Sigmoid colon (tissue), 7 donors: Measurements from ENCODE around the gene SERINC3. TPM values are rescaled to one million over a fixed set of nuclear protein-coding genes. Genes with fewer than 3 reads are reported as not detected.

ENCODE experiments used
- DNase-seq: peaks from one replicate; pipeline ENCODE4 v3.0.0-alpha.2; 2019
- H3K27ac ChIP-seq, 4 donors: fragments of 200-600 bp; sonication (generic); one replicate each; pipeline ENCODE4 v1.5.1; 2016 to 2019; ENCODE audit warnings: mild to moderate bottlenecking in 1 of 4
- H3K27me3 ChIP-seq, 3 donors: fragments of 200-600 bp; sonication (generic); one replicate each; pipeline ENCODE4 v1.5.1; 2019; ENCODE audit warnings: mild to moderate bottlenecking in 1 of 3
- H3K36me3 ChIP-seq, 4 donors: fragments of 200-600 bp; sonication (generic); one replicate each; pipeline ENCODE4 v1.5.1; 2016 to 2019
- H3K4me1 ChIP-seq, 4 donors: fragments of 200-600 bp; sonication (generic); one replicate each; pipeline ENCODE4 v1.5.1; 2017 to 2019
- H3K4me3 ChIP-seq, 4 donors: fragments of 200-600 bp; sonication (generic); one replicate each; pipeline ENCODE4 v1.5.1; 2017 to 2019; ENCODE audit warnings: mild to moderate bottlenecking in 2 of 4, moderate library complexity in 1 of 4
- H3K9me3 ChIP-seq, 4 donors: fragments of 200-600 bp in 3 of 4; sonication (generic) in 3 of 4; one replicate each; pipeline versions ENCODE4 v1.5.1 to v1.6.1; 2013 to 2019
- EP300 ChIP-seq, 4 donors: sonication (generic); formaldehyde crosslinking; IDR thresholded peaks; one replicate each; pipeline ENCODE4 v1.6.1; 2017; ENCODE audit warnings: antibody characterized with exemption in 4 of 4
- POLR2A ChIP-seq, 2 donors: fragments of 450-650 bp; IDR thresholded peaks; one replicate each; pipeline ENCODE4 v1.6.1; 2016; ENCODE audit warnings: antibody characterized with exemption in 2 of 2, mild to moderate bottlenecking in 2 of 2, moderate library complexity in 2 of 2
- POLR2AphosphoS5 ChIP-seq, 4 donors: sonication (generic); formaldehyde crosslinking; IDR thresholded peaks; one replicate each; pipeline ENCODE4 v1.6.1; 2017; ENCODE audit warnings: antibody characterized with exemption in 4 of 4
- WGBS, 2 donors: extraction: QIAGEN DNeasy Blood & Tissue Kit; methylation state at CpG; one replicate each; pipeline ENCODE4 v1.1.7; 2013; 5-methylcytosine and 5-hydroxymethylcytosine counted together
- intact Hi-C: fragments of 100-400 bp; cut with DNase I; formaldehyde crosslinking; loops from one replicate; pipeline ENCODE4 v1.15.1; 2023
- polyA plus RNA-seq, 3 donors: library from polyadenylated mRNA; stranded (reverse); fragments of 200-250 nt; gene quantifications; one replicate each; pipeline ENCODE4 v1.2.3, GENCODE V29; 2013
- total RNA-seq, 4 donors: library from RNA; depleted of rRNA; stranded (reverse); fragments of >200 nt; gene quantifications; one replicate each; pipeline ENCODE4 v1.1.0, GENCODE V29; 2016
- TF ChIP-seq, protein P1 (sequence below), 4 experiments: fragments of 450-650 bp in 3 of 4; fragments of 200-600 bp in 1 of 4; IDR thresholded peaks; one replicate each; pipeline ENCODE4 v1.5.1; 2016 to 2019; ENCODE audit warnings: antibody characterized with exemption in 4 of 4, mild to moderate bottlenecking in 3 of 4, moderate library complexity in 2 of 4
- donor health status: healthy with polysubstance abuse.
- donor health status: Bipolar disorder and iron deficiency.
- donor health status: healthy.

SERINC3 gene
- total and polyA plus RNA-seq, 7 donors, result 11.1 to 112 (median 75.9) TPM

- peaks cover 0 to 15% (median 6%) of the 10 kb centered on the region in 4 donors for H3K36me3 ChIP-seq
- H3K27me3 ChIP-seq, result no peaks in the 10 kb centered on the region
- TF ChIP-seq, protein P1, sequence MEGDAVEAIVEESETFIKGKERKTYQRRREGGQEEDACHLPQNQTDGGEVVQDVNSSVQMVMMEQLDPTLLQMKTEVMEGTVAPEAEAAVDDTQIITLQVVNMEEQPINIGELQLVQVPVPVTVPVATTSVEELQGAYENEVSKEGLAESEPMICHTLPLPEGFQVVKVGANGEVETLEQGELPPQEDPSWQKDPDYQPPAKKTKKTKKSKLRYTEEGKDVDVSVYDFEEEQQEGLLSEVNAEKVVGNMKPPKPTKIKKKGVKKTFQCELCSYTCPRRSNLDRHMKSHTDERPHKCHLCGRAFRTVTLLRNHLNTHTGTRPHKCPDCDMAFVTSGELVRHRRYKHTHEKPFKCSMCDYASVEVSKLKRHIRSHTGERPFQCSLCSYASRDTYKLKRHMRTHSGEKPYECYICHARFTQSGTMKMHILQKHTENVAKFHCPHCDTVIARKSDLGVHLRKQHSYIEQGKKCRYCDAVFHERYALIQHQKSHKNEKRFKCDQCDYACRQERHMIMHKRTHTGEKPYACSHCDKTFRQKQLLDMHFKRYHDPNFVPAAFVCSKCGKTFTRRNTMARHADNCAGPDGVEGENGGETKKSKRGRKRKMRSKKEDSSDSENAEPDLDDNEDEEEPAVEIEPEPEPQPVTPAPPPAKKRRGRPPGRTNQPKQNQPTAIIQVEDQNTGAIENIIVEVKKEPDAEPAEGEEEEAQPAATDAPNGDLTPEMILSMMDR (IDR thresholded peaks at IDR 0.05), result no peak
- no peak for TF ChIP-seq EP300 (IDR thresholded peaks at IDR 0.05)
- 77 to 78% methylated on average over 7 of the region's 7 CpGs for WGBS, 2 donors
- H3K4me3 ChIP-seq, result no peak overlapping the region
- H3K9me3 ChIP-seq, result no peaks in the 10 kb centered on the region
- peaks cover 0 to 81% (median 70%) of the 10 kb centered on the region in 4 donors for H3K4me1 ChIP-seq
- peak overlapping the region in 1 of 4 donors; percentile 38 for H3K27ac ChIP-seq
- no peak for DNase-seq
- intact Hi-C loops, result loop anchor here (10.0 kb wide), 1 partner anchor 132 kb away; no protein-coding TSS in a partner anchor
Observed at GRCh38 chr20:44516491-44516890, 5.4 kb downstream of the SERINC3 start.

- H3K36me3 ChIP-seq, result peaks cover 7 to 41% (median 29%) of the 10 kb centered on the region in 4 donors
Observed at GRCh38 chr20:44513871-44514270, 8.0 kb downstream of the SERINC3 start.

GRCh38 chr20:44509762-44510161 is 12.1 kb downstream of the SERINC3 start:
- no peak for TF ChIP-seq EP300 (IDR thresholded peaks at IDR 0.05)
- TF ChIP-seq, protein P1 (IDR thresholded peaks at IDR 0.05), result no peak
- no peak for TF ChIP-seq POLR2A (IDR thresholded peaks at IDR 0.05)
- no peak for TF ChIP-seq POLR2AphosphoS5 (IDR thresholded peaks at IDR 0.05)
- Histone ChIP-seq H3K36me3 (peaks cover 29 to 83% (median 56%) of the 10 kb centered on the region in 4 donors), H3K27me3 (no peaks in the 10 kb centered on the region), H3K4me1 (peaks cover 0 to 16% (median 10%) of the 10 kb centered on the region in 4 donors), H3K4me3 (no peak overlapping the region), H3K27ac (no peak overlapping the region), H3K9me3 (no peaks in the 10 kb centered on the region)
- 93 to 98% methylated on average over 4 of the region's 4 CpGs for WGBS, 2 donors
- DNase-seq, result no peak
- intact Hi-C loops, result loop anchor here (10.0 kb wide), 1 partner anchor 125 kb away; no protein-coding TSS in a partner anchor

More at GRCh38 chr20:44513871-44514270, 8.0 kb downstream of the SERINC3 start:
- Histone ChIP-seq H3K27me3 (no peaks in the 10 kb centered on the region), H3K9me3 (no peaks in the 10 kb centered on the region), H3K4me1 (peaks cover 0 to 57% (median 45%) of the 10 kb centered on the region in 4 donors), H3K27ac (no peak overlapping the region), H3K4me3 (no peak overlapping the region)
- TF ChIP-seq EP300 (IDR thresholded peaks at IDR 0.05) (no peak), POLR2AphosphoS5 (IDR thresholded peaks at IDR 0.05) (no peak), POLR2A (IDR thresholded peaks at IDR 0.05) (no peak)
- TF ChIP-seq, protein P1 (IDR thresholded peaks at IDR 0.05), result no peak
- no peak for DNase-seq
- intact Hi-C loops, result loop anchor here (10.0 kb wide), 1 partner anchor 129 kb away; no protein-coding TSS in a partner anchor
- WGBS, 2 donors, result 84 to 88% methylated on average over 10 of the region's 10 CpGs

GRCh38 chr20:44504402-44505307 is 17.2 kb downstream of the SERINC3 start:
- no peak for DNase-seq
- no peaks in the 10 kb centered on the region for H3K9me3 ChIP-seq
- 92 to 94% methylated on average over 6 of the region's 6 CpGs for WGBS, 2 donors
- H3K27me3 ChIP-seq, result no peaks in the 10 kb centered on the region
- H3K4me3 ChIP-seq, result no peak overlapping the region
- TF ChIP-seq POLR2AphosphoS5 (IDR thresholded peaks at IDR 0.05) (no peak), EP300 (IDR thresholded peaks at IDR 0.05) (no peak), POLR2A (IDR thresholded peaks at IDR 0.05) (no peak)
- TF ChIP-seq, protein P1 (IDR thresholded peaks at IDR 0.05), result no peak
- peaks cover 44 to 100% (median 83%) of the 10 kb centered on the region in 4 donors for H3K36me3 ChIP-seq
- intact Hi-C loops, result no loop called here
- H3K27ac ChIP-seq, result no peak overlapping the region
- no peaks in the 10 kb centered on the region for H3K4me1 ChIP-seq
